Caco-2 (cell line): Measurements from ENCODE around the gene B9D2. TPM values are rescaled to one million over a fixed set of nuclear protein-coding genes. Genes with fewer than 3 reads are reported as not detected.

Experiments
- BruUV-seq: library from RNA; stranded (reverse); fragments of 400-500 nt; replicated peaks from 2 replicates; lab custom pipeline; 2021; lab: Mats Ljungman, UMichigan
- CTCF ChIA-PET: fragments of 300-600 bp; sonication (Branson Sonifier 250); formaldehyde crosslinking; loops from one replicate; lab custom pipeline; 2022; ENCODE audit warnings: antibody characterized with exemption; lab: Charles Lee
- POLR2A ChIA-PET: fragments of 300-600 bp; sonication (Branson Sonifier 250); formaldehyde crosslinking; loops from one replicate; lab custom pipeline; 2022; ENCODE audit warnings: antibody characterized with exemption; lab: Charles Lee
- DNase-seq, 2 experiments: peaks; one replicate each; pipeline versions ENCODE4 v3.0.0 to v3.0.0-alpha.2; 2020 to 2022
- H3K27me3 ChIP-seq: replicated peaks from 2 replicates; pipeline ENCODE4 v1.6.0; 2011; ENCODE audit warnings: low read length; ENCODE audit not compliant: control insufficient read depth, insufficient read depth
- H3K36me3 ChIP-seq: 2 replicates; pipeline ENCODE4 v1.5.1; 2011; ENCODE audit warnings: low read length; ENCODE audit not compliant: control insufficient read depth, insufficient read depth
- H3K4me1 ChIP-seq: fragments of 250-450 bp; sonication (Bioruptor Pico); 2 replicates; pipeline ENCODE4 v1.5.1; 2020; ENCODE audit warnings: mild to moderate bottlenecking
- H3K4me3 ChIP-seq: 2 replicates; pipeline ENCODE4 v1.5.1; 2011; ENCODE audit warnings: low read depth, mild to moderate bottlenecking, control low read depth, low read length
- H3K9me3 ChIP-seq: fragments of 250-450 bp; sonication (Bioruptor Pico); 2 replicates; pipeline ENCODE4 v1.5.1; 2020; ENCODE audit warnings: mild to moderate bottlenecking, moderate library complexity
- H3K27ac Mint-ChIP-seq: one replicate; pipeline ENCODE4 v1.8.0; 2022; ENCODE audit warnings: mixed read lengths; ENCODE audit not compliant: unreplicated experiment
- H3K27me3 Mint-ChIP-seq: one replicate; pipeline ENCODE4 v1.8.0; 2022; ENCODE audit warnings: mixed read lengths; ENCODE audit not compliant: insufficient read depth, unreplicated experiment
- H3K36me3 Mint-ChIP-seq: one replicate; pipeline ENCODE4 v1.8.0; 2022; ENCODE audit warnings: mild to moderate bottlenecking, mixed read lengths; ENCODE audit not compliant: insufficient read depth, unreplicated experiment
- H3K4me1 Mint-ChIP-seq: one replicate; pipeline ENCODE4 v1.8.0; 2022; ENCODE audit warnings: low read depth, mixed read lengths; ENCODE audit not compliant: unreplicated experiment
- H3K4me3 Mint-ChIP-seq: one replicate; pipeline ENCODE4 v1.8.0; 2022; ENCODE audit warnings: mild to moderate bottlenecking, moderate library complexity, mixed read lengths; ENCODE audit not compliant: unreplicated experiment
- H3K9me3 Mint-ChIP-seq: one replicate; pipeline ENCODE4 v1.8.0; 2022; ENCODE audit warnings: mixed read lengths; ENCODE audit not compliant: unreplicated experiment
- intact Hi-C: fragments of 100-400 bp; cut with micrococcal nuclease; formaldehyde crosslinking; loops from one replicate; pipeline ENCODE4 v1.10.0; 2022; ENCODE audit not compliant: unreplicated experiment
- total RNA-seq: library from RNA; stranded (reverse); gene quantifications from 2 replicates; pipeline ENCODE4 v1.2.3, GENCODE V29; 2022
- TF ChIP-seq, protein P1 (sequence below), 2 experiments: fragments of 200-600 bp in 1 of 2; IDR thresholded peaks; 1 replicate in 1 of 2; 2 replicates in 1 of 2; pipeline versions ENCODE4 v1.5.1 to v1.8.0; 2011 to 2022; ENCODE audit warnings: antibody characterized with exemption in 1 of 2, control low read depth in 1 of 2, inconsistent platforms in 1 of 2, low read depth in 1 of 2, low read length in 1 of 2, mild to moderate bottlenecking in 1 of 2, moderate library complexity in 1 of 2; ENCODE audit not compliant: insufficient read depth in 1 of 2, severe bottlenecking in 1 of 2, unreplicated experiment in 1 of 2

The B9D2 gene
- total RNA-seq, 1 experiment from 2014 or later: 3.6 TPM

DNA sequence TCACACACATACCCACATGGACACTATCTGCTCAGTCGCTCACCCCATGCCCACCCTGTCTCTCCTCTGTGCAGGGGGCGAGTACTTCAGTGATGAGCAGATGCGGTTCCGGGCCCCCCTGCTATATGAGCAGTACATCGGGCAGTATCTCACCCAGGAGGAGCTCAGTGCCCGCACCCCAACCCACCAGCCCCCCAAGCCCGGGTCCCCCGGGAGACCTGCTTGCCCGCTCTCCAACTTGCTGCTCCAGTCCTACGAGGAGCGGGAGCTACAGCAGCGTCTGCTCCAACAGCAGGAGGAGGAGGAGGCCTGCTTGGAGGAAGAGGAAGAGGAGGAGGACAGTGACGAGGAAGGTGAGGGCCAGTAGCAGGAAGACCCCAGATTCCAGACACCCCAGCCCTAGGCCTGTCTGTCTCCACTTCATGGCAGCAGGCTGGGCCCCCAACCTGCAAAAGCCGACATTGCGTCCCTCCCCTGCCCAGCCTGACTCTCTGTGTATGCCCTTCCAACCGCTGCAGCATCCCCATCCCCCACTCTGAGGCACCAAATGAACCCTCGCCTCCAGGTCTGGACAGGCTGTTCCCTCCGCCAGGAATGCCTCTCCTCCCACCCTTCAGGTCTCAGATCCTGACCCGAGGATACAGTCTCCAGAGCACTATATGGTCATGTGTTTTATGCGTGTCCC is 44.3 kb downstream of the B9D2 start:
- TF ChIP-seq, protein P1, sequence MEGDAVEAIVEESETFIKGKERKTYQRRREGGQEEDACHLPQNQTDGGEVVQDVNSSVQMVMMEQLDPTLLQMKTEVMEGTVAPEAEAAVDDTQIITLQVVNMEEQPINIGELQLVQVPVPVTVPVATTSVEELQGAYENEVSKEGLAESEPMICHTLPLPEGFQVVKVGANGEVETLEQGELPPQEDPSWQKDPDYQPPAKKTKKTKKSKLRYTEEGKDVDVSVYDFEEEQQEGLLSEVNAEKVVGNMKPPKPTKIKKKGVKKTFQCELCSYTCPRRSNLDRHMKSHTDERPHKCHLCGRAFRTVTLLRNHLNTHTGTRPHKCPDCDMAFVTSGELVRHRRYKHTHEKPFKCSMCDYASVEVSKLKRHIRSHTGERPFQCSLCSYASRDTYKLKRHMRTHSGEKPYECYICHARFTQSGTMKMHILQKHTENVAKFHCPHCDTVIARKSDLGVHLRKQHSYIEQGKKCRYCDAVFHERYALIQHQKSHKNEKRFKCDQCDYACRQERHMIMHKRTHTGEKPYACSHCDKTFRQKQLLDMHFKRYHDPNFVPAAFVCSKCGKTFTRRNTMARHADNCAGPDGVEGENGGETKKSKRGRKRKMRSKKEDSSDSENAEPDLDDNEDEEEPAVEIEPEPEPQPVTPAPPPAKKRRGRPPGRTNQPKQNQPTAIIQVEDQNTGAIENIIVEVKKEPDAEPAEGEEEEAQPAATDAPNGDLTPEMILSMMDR (IDR thresholded peaks at IDR 0.05; ENCODE audit: insufficient read depth in 1 of 2, low read depth in 1 of 2, low read length in 1 of 2, severe bottlenecking in 1 of 2, unreplicated experiment in 1 of 2): no peak
- Histone ChIP-seq H3K36me3 (peaks cover 7% of the 10 kb centered on the region), H3K4me3 (no peak overlapping the region), H3K27me3 (no peaks in the 10 kb centered on the region), H3K9me3 (no peaks in the 10 kb centered on the region), H3K4me1 (peaks cover 26% of the 10 kb centered on the region)
- no peak overlapping the region for H3K4me3 Mint-ChIP-seq
- H3K9me3 Mint-ChIP-seq: no peaks in the 10 kb centered on the region
- no TSS peak for BruUV-seq
- H3K36me3 Mint-ChIP-seq: peaks cover 56% of the 10 kb centered on the region
- ChIA-PET POLR2A (no interaction called here), CTCF (no interaction called here)
- peaks cover 13% of the 10 kb centered on the region for H3K4me1 Mint-ChIP-seq
- intact Hi-C loops: no loop called here
- no peaks in the 10 kb centered on the region for H3K27me3 Mint-ChIP-seq
- H3K27ac Mint-ChIP-seq: no peak overlapping the region
- DNase-seq: no peak

DNA sequence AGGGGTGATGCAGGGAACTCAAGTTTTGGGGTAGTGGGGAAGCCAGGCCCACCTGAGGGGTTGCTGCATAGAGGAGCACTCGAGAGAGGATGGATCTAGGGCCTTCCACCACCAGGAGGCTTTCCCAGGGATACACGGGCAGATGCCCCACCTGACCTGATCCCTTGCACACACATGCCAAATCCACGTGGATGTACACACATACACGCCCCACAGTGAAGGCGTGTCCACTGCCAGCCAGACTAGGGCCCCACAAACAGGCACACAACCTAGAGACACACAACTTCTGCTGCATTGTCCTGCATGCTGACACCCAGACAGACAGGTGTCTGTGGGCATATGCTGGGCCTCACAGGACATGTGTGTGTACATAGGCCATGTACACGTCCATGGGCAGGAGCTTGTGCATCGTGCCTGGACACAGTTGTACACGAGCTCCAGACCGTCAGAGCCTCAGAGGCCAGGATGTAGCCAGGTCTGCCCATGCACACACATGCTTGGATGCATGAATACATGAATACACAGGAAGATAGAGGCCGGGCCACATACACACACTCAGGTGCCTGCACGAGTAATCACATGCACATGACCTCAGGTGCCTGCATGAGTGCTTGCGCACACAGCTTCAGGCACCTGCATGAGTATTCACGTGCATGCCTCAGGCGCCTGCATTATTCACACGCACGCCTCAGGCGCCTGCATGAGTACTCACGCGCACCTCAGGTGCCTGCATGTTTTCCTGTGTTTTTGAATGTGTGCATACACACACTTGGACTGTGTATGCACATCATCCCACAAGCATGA is 45.1 kb downstream of the B9D2 start:
- no TSS peak for BruUV-seq
- H3K27me3 Mint-ChIP-seq: no peaks in the 10 kb centered on the region
- ChIA-PET POLR2A (no interaction called here), CTCF (no interaction called here)
- H3K9me3 Mint-ChIP-seq: no peaks in the 10 kb centered on the region
- peaks cover 11% of the 10 kb centered on the region for H3K4me1 Mint-ChIP-seq
- TF ChIP-seq, protein P1 (IDR thresholded peaks at IDR 0.05; ENCODE audit: insufficient read depth in 1 of 2, low read depth in 1 of 2, low read length in 1 of 2, severe bottlenecking in 1 of 2, unreplicated experiment in 1 of 2): no peak
- Histone ChIP-seq H3K36me3 (peaks cover 7% of the 10 kb centered on the region), H3K9me3 (no peaks in the 10 kb centered on the region), H3K27me3 (no peaks in the 10 kb centered on the region), H3K4me3 (no peak overlapping the region), H3K4me1 (peaks cover 19% of the 10 kb centered on the region)
- H3K27ac Mint-ChIP-seq: no peak overlapping the region
- no peak overlapping the region for H3K4me3 Mint-ChIP-seq
- no peak for DNase-seq
- intact Hi-C loops: no loop called here
- peaks cover 58% of the 10 kb centered on the region for H3K36me3 Mint-ChIP-seq

DNA sequence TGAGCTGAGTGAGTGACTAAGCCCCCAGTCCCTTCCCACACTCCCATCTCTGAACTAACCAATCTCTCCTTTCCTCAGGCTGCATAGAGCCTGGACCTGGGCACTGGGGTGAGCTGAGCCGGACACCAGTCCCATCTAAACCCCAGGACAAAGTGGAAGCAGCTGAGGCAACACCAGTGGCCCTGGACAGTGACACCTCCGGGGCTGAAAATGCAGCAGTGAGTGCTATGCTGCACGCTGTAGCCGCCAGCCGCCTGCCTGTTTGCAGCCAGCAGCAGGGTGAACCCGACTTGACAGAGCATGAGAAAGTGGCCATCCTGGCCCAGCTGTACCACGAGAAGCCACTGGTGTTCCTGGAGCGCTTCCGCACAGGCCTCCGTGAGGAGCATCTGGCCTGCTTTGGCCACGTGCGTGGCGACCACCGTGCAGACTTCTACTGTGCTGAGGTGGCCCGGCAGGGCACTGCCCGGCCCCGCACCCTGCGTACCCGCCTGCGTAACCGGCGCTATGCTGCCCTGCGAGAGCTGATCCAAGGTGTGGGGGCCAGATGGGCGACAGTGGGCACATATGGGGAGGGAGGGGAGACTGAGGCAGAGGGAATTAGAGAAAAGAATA is 47.5 kb downstream of the B9D2 start:
- Mint-ChIP-seq H3K27ac (no peak overlapping the region), H3K4me1 (no peaks in the 10 kb centered on the region), H3K9me3 (no peaks in the 10 kb centered on the region), H3K36me3 (peaks cover 59% of the 10 kb centered on the region), H3K27me3 (no peaks in the 10 kb centered on the region), H3K4me3 (no peak overlapping the region)
- no peak for DNase-seq
- Histone ChIP-seq H3K9me3 (no peaks in the 10 kb centered on the region), H3K27me3 (no peaks in the 10 kb centered on the region), H3K4me1 (peaks cover 5% of the 10 kb centered on the region; the same call in 1 of the 2 replicates), H3K4me3 (no peak overlapping the region), H3K36me3 (peaks cover 8% of the 10 kb centered on the region)
- TF ChIP-seq, protein P1 (IDR thresholded peaks at IDR 0.05; ENCODE audit: insufficient read depth in 1 of 2, low read depth in 1 of 2, low read length in 1 of 2, severe bottlenecking in 1 of 2, unreplicated experiment in 1 of 2): no peak
- ChIA-PET POLR2A (no interaction called here), CTCF (no interaction called here)
- intact Hi-C loops: no loop called here
- BruUV-seq: no TSS peak
